ENCODE results near the gene RRP9.

The RRP9 gene

GRCh38 chr3:51957520-51958205 is 16.0 kb upstream of the RRP9 start:
- no peak for DNase-seq (ENCODE audit: low read depth in 1 of 2, low spot score in 1 of 2)

DNA sequence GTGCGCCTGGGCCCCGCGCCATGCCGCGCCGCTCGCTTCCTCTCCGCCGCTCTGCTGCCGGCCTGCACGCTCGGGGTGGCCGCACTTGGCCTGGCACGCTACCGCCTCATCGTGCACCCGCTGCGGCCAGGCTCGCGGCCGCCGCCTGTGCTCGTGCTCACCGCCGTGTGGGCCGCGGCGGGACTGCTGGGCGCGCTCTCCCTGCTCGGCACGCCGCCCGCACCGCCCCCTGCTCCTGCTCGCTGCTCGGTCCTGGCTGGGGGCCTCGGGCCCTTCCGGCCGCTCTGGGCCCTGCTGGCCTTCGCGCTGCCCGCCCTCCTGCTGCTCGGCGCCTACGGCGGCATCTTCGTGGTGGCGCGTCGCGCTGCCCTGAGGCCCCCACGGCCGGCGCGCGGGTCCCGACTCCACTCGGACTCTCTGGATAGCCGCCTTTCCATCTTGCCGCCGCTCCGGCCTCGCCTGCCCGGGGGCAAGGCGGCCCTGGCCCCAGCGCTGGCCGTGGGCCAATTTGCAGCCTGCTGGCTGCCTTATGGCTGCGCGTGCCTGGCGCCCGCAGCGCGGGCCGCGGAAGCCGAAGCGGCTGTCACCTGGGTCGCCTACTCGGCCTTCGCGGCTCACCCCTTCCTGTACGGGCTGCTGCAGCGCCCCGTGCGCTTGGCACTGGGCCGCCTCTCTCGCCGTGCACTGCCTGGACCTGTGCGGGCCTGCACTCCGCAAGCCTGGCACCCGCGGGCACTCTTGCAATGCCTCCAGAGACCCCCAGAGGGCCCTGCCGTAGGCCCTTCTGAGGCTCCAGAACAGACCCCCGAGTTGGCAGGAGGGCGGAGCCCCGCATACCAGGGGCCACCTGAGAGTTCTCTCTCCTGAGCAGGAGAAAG is 14.4 kb upstream of the RRP9 start:
- DNase-seq (ENCODE audit: low read depth in 1 of 2, low spot score in 1 of 2), result no peak

GRCh38 chr3:51955175-51955892 is 13.6 kb upstream of the RRP9 start, which contains the start of gene GPR62:
Gene GPR62 (plus strand): TSS chr3:51955381. CDS start chr3:51955653, 272 bp downstream.
- no peak for DNase-seq (ENCODE audit: low read depth in 1 of 2, low spot score in 1 of 2)

DNA sequence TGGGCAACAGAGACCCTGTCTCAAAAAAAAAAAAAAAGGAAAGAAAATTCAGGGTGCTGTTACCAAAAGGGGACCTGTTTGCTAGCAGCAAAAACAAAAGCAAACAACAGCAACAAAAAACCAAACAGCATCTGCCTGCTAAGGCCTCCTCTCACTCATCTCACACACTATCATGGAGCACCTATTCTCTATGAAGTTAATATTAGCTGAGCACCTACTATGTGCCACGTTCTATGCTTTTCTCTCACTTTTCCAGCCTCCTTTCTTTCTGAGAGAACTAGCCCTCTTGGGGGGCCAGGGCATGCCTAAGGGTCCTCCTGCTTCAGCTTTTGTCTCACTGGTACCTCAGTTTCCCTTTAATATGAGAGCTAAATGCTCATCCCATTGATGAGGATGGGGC is 13.0 kb upstream of the RRP9 start:
- no peak for DNase-seq (ENCODE audit: low read depth in 1 of 2, low spot score in 1 of 2)

- DNase-seq (ENCODE audit: low read depth in 1 of 2, low spot score in 1 of 2), result no peak
Observed at GRCh38 chr3:51954105-51954504, 12.4 kb upstream of the RRP9 start.

GRCh38 chr3:51953445-51953844 is 11.7 kb upstream of the RRP9 start:
- DNase-seq (ENCODE audit: low read depth in 1 of 2, low spot score in 1 of 2), result no peak

DNA sequence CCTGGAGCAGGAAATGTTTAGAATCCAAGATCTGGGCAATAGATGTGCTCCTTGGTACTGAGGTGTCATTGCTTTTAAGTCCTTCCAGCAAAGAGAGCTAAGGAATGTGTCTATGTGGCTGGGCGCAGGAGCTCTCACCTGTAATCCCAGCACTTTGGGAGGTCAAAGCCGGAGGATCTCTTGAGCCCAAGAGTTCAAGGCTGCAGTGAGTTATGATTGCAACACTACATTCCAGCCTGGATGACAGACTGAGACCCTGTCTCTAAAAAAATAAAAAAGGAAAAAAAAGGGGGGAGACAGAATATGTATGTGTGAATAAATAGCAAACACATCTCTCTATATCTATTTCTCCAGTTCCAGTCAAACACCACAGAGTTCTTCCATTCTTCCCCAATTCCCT is 9.2 kb upstream of the RRP9 start:
- no peak for DNase-seq (ENCODE audit: low read depth in 1 of 2, low spot score in 1 of 2)

- DNase-seq (ENCODE audit: low read depth in 1 of 2, low spot score in 1 of 2), result no peak
Observed at GRCh38 chr3:51949121-51949520, 7.4 kb upstream of the RRP9 start.

GRCh38 chr3:51948016-51948580 is 6.4 kb upstream of the RRP9 start:
- DNase-seq (ENCODE audit: low read depth in 1 of 2, low spot score in 1 of 2), result no peak

DNA sequence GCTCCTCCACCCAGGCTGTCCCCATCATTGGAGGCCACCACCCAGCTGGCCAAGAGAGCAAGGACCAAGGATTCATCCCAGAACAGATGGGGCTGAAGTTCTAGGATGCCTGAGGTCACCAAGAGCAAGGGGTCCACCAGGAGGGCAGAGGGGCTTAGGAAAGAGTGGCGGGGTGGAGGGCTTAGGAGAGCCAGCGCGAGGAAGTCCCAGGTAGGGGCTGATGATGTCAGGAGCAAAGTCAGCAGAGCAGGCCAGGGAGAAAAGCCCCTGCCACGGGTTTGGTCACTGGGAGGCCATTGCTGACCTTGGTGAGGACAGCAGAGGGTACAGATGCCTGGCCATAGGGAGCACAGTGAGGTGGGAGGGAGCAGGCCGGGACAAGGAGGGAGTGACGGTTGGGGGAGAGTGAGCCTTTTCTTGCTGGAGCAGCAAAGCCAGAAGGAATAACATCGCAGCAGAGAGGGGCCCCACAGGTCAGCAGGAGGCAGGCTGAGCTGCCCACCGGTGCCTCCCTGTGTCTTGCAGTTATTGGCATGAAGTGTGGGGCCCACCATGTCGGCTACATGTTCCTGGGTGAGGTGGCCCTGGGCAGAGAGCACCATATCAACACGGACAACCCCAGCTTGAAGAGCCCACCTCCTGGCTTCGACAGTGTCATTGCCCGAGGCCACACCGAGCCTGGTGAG is 5.7 kb upstream of the RRP9 start:
- DNase-seq (ENCODE audit: low read depth in 1 of 2, low spot score in 1 of 2), result no peak

GRCh38 chr3:51946796-51947195 is 5.1 kb upstream of the RRP9 start:
- DNase-seq (ENCODE audit: low read depth in 1 of 2, low spot score in 1 of 2), result no peak

GRCh38 chr3:51945926-51946705 is 4.4 kb upstream of the RRP9 start:
- no peak for DNase-seq (ENCODE audit: low read depth in 1 of 2, low spot score in 1 of 2)

- DNase-seq (ENCODE audit: low read depth in 1 of 2, low spot score in 1 of 2), result no peak
Observed at GRCh38 chr3:51945031-51945840, 3.5 kb upstream of the RRP9 start.

GRCh38 chr3:51944451-51945021 is 2.8 kb upstream of the RRP9 start:
- no peak for DNase-seq (ENCODE audit: low read depth in 1 of 2, low spot score in 1 of 2)

GRCh38 chr3:51943451-51944391 is 2.0 kb upstream of the RRP9 start:
- no peak for DNase-seq (ENCODE audit: low read depth in 1 of 2, low spot score in 1 of 2)

- peak in 1 of 2 donors; percentile 43 for DNase-seq (ENCODE audit: low read depth in 1 of 2, low spot score in 1 of 2)
Observed at GRCh38 chr3:51942603-51943450, 1.1 kb upstream of the RRP9 start.

DNA sequence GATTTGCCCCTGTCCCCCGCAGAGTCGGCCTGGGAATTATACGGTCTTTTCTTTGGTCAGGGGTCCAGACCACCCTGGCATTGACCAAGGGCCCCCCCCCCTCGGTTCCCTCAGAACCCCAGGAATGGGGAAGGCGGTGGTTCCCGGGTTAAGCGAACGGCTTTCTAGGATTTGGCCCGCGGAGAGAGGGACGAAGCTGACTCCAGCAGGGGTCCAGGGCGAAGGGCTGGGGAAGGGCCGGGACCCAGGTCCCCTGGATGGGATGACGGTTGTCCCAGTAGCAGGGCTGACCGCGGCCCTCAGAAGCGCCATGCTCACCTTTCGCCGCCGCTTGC is 274 bp downstream of the RRP9 start:
- no peak for DNase-seq (ENCODE audit: low read depth in 1 of 2, low spot score in 1 of 2)
